Neural progenitor cell (in vitro differentiated cells): ENCODE measurements around the gene GIMAP1.

Source experiments
- EZH2 ChIP-seq: fragments of 200-600 bp; sonication (generic); IDR thresholded peaks from 2 replicates; pipeline ENCODE4 v1.6.1; 2017; ENCODE audit warnings: antibody characterized with exemption, mild to moderate bottlenecking, moderate library complexity
- EZH2phosphoT487 ChIP-seq: fragments of 200-600 bp; sonication (generic); IDR thresholded peaks from 2 replicates; pipeline ENCODE4 v1.6.1; 2017; ENCODE audit warnings: antibody characterized with exemption
- TF ChIP-seq, protein P1 (sequence below): fragments of 200-600 bp; sonication (generic); IDR thresholded peaks from 2 replicates; pipeline ENCODE4 v1.5.1; 2017; ENCODE audit warnings: antibody characterized with exemption, mild to moderate bottlenecking

DNA sequence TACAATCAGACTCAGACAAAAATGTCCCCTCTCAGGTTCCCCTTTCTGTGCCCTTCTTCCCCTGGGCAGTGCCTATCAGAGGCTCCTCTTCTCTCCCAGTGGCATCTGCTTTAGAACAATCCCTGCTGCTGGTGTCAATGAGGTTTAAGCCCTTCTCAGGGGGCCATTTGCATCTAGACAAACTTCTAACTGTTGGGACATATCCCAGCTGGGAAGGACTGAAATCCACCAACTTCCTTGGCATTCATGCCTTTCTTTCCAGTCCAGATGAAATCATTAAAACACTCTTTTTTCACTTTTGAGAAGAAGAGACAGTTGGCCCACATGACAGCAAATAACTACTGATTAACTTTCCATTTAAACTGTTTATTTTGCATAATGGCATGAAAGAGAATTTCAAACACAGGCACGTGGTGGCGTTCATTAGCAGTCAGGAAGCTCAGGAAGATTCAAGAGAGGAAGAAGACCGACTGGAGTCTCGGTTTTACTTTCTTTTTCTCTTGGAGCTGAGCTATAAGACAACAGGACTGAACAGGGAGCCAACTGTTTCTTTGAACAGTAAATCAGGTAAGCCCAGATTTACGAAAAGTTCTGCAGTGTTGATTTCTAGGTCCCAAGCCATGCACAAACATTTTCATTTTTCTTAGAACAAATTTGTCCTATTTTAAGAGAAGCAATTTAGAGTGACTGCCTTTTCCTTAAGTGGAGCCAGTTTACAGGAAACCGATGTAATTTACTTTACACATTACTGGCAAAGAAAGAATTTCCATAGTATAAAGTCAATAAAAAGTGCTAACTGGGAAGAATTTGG lies 31.0 kb upstream of the GIMAP1 start, which contains the start of gene GIMAP2:
- no peak for TF ChIP-seq EZH2phosphoT487
- TF ChIP-seq, protein P1, sequence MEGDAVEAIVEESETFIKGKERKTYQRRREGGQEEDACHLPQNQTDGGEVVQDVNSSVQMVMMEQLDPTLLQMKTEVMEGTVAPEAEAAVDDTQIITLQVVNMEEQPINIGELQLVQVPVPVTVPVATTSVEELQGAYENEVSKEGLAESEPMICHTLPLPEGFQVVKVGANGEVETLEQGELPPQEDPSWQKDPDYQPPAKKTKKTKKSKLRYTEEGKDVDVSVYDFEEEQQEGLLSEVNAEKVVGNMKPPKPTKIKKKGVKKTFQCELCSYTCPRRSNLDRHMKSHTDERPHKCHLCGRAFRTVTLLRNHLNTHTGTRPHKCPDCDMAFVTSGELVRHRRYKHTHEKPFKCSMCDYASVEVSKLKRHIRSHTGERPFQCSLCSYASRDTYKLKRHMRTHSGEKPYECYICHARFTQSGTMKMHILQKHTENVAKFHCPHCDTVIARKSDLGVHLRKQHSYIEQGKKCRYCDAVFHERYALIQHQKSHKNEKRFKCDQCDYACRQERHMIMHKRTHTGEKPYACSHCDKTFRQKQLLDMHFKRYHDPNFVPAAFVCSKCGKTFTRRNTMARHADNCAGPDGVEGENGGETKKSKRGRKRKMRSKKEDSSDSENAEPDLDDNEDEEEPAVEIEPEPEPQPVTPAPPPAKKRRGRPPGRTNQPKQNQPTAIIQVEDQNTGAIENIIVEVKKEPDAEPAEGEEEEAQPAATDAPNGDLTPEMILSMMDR = no peak
- no peak for TF ChIP-seq EZH2
